ENCODE measurements around the gene EFCAB11.

DNA sequence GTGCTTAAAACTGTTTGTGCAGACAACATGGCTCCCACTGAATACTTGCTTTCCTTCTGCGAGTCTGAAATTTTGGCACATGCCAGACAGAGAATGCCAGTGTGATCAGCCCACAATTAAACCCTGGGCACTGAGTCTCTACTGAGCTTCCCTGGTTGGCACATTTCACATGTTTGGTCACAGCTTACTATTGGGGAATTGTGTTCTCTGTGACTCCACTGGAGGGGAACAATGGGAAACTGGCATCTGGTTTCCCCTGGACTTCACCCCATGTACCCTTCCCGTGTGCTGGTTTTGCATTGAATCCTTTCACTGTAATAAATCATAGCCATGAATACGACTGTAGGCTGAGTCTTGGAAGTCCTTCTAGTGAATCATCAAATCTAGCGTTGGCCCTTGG lies 64.9 kb downstream of the EFCAB11 start:
- TF ChIP-seq, protein P1, sequence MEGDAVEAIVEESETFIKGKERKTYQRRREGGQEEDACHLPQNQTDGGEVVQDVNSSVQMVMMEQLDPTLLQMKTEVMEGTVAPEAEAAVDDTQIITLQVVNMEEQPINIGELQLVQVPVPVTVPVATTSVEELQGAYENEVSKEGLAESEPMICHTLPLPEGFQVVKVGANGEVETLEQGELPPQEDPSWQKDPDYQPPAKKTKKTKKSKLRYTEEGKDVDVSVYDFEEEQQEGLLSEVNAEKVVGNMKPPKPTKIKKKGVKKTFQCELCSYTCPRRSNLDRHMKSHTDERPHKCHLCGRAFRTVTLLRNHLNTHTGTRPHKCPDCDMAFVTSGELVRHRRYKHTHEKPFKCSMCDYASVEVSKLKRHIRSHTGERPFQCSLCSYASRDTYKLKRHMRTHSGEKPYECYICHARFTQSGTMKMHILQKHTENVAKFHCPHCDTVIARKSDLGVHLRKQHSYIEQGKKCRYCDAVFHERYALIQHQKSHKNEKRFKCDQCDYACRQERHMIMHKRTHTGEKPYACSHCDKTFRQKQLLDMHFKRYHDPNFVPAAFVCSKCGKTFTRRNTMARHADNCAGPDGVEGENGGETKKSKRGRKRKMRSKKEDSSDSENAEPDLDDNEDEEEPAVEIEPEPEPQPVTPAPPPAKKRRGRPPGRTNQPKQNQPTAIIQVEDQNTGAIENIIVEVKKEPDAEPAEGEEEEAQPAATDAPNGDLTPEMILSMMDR (conservative IDR thresholded peaks at IDR 0.05; ENCODE audit: low read depth, low read length) = no peak
- TF ChIP-seq MXI1 (IDR thresholded peaks at IDR 0.05; ENCODE audit: borderline replicate concordance, low read depth, low read length) (no peak), POLR2A (IDR thresholded peaks at IDR 0.05; ENCODE audit: low read depth, low read length) (no peak), CEBPB (IDR thresholded peaks at IDR 0.05; ENCODE audit: low read depth, low read length) (no peak), MAFK (IDR thresholded peaks at IDR 0.05; ENCODE audit: low read depth, low read length) (no peak), RAD21 (IDR thresholded peaks at IDR 0.05; ENCODE audit: low read length) (no peak), ELK1 (IDR thresholded peaks at IDR 0.05; ENCODE audit: borderline replicate concordance, low read depth, low read length) (no peak), BHLHE40 (IDR thresholded peaks at IDR 0.05; ENCODE audit: low read depth, low read length) (no peak), RCOR1 (IDR thresholded peaks at IDR 0.05; ENCODE audit: insufficient replicate concordance, low read length) (no peak)
